Measurements from ENCODE around the gene DSC2.

GRCh38 chr18:31066266-31066665 lies 36.0 kb downstream of the DSC2 start:
- no peak for TF ChIP-seq CTCF (conservative IDR thresholded peaks at IDR 0.05; ENCODE audit: low read length)
- no peak for TF ChIP-seq EZH2phosphoT487 (IDR thresholded peaks at IDR 0.05; ENCODE audit: borderline replicate concordance, low read depth, low read length)

All from OCI-LY7 (cell line).